GM12874 (cell line): ENCODE data around the gene ACSL1.

Source experiments
- TF ChIP-seq, protein P1 (sequence below): IDR thresholded peaks from 2 replicates; pipeline ENCODE4 v1.5.1; 2011; ENCODE audit warnings: low read depth, mild to moderate bottlenecking, control low read depth, low read length, moderate library complexity; ENCODE audit not compliant: insufficient read depth

The ACSL1 gene

GRCh38 chr4:184816962-184817361 is 8.8 kb downstream of the ACSL1 start:
- TF ChIP-seq, protein P1, sequence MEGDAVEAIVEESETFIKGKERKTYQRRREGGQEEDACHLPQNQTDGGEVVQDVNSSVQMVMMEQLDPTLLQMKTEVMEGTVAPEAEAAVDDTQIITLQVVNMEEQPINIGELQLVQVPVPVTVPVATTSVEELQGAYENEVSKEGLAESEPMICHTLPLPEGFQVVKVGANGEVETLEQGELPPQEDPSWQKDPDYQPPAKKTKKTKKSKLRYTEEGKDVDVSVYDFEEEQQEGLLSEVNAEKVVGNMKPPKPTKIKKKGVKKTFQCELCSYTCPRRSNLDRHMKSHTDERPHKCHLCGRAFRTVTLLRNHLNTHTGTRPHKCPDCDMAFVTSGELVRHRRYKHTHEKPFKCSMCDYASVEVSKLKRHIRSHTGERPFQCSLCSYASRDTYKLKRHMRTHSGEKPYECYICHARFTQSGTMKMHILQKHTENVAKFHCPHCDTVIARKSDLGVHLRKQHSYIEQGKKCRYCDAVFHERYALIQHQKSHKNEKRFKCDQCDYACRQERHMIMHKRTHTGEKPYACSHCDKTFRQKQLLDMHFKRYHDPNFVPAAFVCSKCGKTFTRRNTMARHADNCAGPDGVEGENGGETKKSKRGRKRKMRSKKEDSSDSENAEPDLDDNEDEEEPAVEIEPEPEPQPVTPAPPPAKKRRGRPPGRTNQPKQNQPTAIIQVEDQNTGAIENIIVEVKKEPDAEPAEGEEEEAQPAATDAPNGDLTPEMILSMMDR, result no peak

- TF ChIP-seq, protein P1, result no peak
Measured at GRCh38 chr4:184815046-184815877, 10.5 kb downstream of the ACSL1 start.

GRCh38 chr4:184814686-184815045 is 11.1 kb downstream of the ACSL1 start:
- TF ChIP-seq, protein P1, result no peak

DNA sequence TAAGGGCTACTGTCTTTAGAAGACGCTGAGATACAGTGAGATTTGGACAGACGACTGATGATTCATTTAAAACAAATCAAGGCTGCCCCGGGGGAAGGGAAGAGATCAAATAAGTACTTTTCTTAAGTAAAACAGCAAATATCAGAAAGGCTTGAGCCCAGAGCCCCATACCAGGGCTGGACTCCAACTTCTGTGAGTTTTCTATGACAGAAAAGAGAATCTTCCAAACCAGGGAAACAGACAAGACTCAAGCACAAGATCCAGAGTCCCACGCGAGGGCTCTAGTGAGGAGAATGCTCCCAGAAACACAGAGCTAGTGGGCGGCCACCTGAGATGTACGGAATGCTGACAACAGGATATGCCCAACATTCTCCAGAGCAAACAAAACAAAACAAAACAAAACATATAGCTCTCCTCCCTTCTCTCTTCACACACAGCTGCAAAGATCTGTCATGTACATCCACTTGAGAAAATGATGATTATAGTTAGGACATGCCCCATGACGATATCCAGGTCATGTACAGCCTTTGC is 13.1 kb downstream of the ACSL1 start:
- TF ChIP-seq, protein P1, result no peak

DNA sequence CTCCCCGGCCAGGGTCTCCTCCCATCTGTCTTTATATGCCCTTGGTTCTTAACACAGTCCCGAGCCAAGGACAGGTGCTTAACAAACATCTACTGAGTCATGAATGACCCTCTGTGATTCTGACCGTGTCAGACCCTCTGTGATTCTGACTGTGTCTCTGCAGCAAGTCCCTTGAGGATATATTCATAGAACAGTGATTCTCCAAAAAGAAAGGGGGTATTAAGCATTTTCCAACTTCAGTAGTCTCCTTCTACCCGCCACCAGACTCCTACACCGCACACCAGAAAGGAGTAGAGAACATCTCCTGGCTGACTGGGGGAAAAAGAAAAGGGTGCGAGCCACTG is 13.6 kb downstream of the ACSL1 start:
- TF ChIP-seq, protein P1, result no peak

- TF ChIP-seq, protein P1, result no peak
Measured at GRCh38 chr4:184811526-184812198, 14.1 kb downstream of the ACSL1 start.

DNA sequence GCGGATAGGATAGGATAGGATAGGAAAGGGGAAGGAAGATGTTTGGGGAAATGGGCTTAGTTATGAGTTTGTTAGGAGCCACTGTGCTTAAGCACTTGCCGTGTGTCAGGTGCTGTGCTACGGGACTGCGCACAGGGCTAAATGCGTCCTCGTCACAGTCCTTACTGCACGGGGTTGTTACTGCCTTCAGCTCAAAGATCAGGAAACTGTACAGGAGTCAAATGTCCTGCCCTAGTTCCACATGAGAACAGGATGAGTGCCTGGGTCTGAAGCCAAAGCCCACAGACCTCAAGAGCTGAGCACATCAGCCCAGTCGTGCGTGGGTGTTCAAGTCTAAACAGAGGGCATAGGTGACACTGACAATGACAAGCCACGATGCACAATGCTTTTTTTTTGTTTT is 15.0 kb downstream of the ACSL1 start:
- TF ChIP-seq, protein P1, result no peak
